Measurements from ENCODE around the gene FTO. TPM values are rescaled to one million over a fixed set of nuclear protein-coding genes. Genes with fewer than 3 reads are reported as not detected.

The FTO gene
- total and polyA plus RNA-seq, 2 of the 8 experiments (the other 6 are each of a cell fraction or from before 2014, with no cell fraction given) = 34.5 to 59.8 TPM

GRCh38 chr16:53686710-53687109 is 17.2 kb upstream of the FTO start (continued):
- no peak for TF ChIP-seq SIX5 (IDR thresholded peaks at IDR 0.05; ENCODE audit: low read depth, low read length)
- TF ChIP-seq CREB1 (IDR thresholded peaks at IDR 0.05) = no peak
- TF ChIP-seq BCL11A (IDR thresholded peaks at IDR 0.05; ENCODE audit: low read depth in 2 of 2, low read length in 2 of 2) = no peak
- TF ChIP-seq HDAC2 (IDR thresholded peaks at IDR 0.05; ENCODE audit: borderline replicate concordance in 1 of 2, low read depth in 2 of 2, low read length in 2 of 2) = no peak

All from H1 (cell line).